GM12892 (cell line): ENCODE data around the gene ENTPD2.

Experiments
- POLR2A ChIP-seq: IDR thresholded peaks from 2 replicates; pipeline ENCODE4 v1.6.1; 2011; ENCODE audit warnings: low read depth, low read length, control low read depth
- TAF1 ChIP-seq: IDR thresholded peaks from 2 replicates; pipeline ENCODE4 v1.6.1; 2011; ENCODE audit warnings: low read depth, mild to moderate bottlenecking, control low read depth, low read length, borderline replicate concordance

- no peak for TF ChIP-seq TAF1
- no peak for TF ChIP-seq POLR2A
Measured at GRCh38 chr9:137054932-137055384, 1.1 kb upstream of the ENTPD2 start.
